ENCODE results near the gene CCN2. TPM values are rescaled to one million over a fixed set of nuclear protein-coding genes. Genes with fewer than 3 reads are reported as not detected.

The CCN2 gene
- total RNA-seq, 1 experiment from 2014 or later = 3.1 TPM

GRCh38 chr6:131979515-131980337, 28.6 kb upstream of the CCN2 start:
- H3K4me3 ChIP-seq (replicated peaks in 1 of 2; ENCODE audit: low read depth in 1 of 2, low read length in 2 of 2) = no peak overlapping the region
- H3K4me2 ChIP-seq (ENCODE audit: low read length) = no peak overlapping the region
- TF ChIP-seq POLR2A (IDR thresholded peaks at IDR 0.05; ENCODE audit: borderline replicate concordance, extremely low read depth, insufficient read depth, insufficient read length) (no peak), SRF (IDR thresholded peaks at IDR 0.05; ENCODE audit: low read depth) (no peak), CTCF (IDR thresholded peaks at IDR 0.05 in 2 of 3, conservative IDR thresholded peaks at IDR 0.05 in 1 of 3; ENCODE audit: borderline replicate concordance in 1 of 3, insufficient read depth in 1 of 3, low read depth in 2 of 3, low read length in 2 of 3) (no peak), CEBPB (IDR thresholded peaks at IDR 0.05; ENCODE audit: low read depth) (no peak), FOSL1 (IDR thresholded peaks at IDR 0.05; ENCODE audit: low read depth) (no peak), ZBTB33 (IDR thresholded peaks at IDR 0.05; ENCODE audit: extremely low read depth, insufficient replicate concordance, low read length) (no peak), REST (IDR thresholded peaks at IDR 0.05; ENCODE audit: low read depth) (no peak), POLR2AphosphoS5 (IDR thresholded peaks at IDR 0.05; ENCODE audit: low read depth, low read length) (no peak), ELF1 (IDR thresholded peaks at IDR 0.05; ENCODE audit: borderline replicate concordance, low read depth) (no peak), CBX3 (IDR thresholded peaks at IDR 0.05; ENCODE audit: low read depth) (no peak), RAD21 (IDR thresholded peaks at IDR 0.05; ENCODE audit: low read depth) (no peak), SP1 (IDR thresholded peaks at IDR 0.05; ENCODE audit: low read depth) (no peak), YY1 (IDR thresholded peaks at IDR 0.05; ENCODE audit: extremely low read depth, insufficient replicate concordance, low read depth, low read length) (no peak), EZH2phosphoT487 (IDR thresholded peaks at IDR 0.05; ENCODE audit: borderline replicate concordance) (no peak), TCF7L2 (IDR thresholded peaks at IDR 0.05; ENCODE audit: borderline replicate concordance, extremely low read depth, insufficient read depth, insufficient read length) (no peak), SIN3A (IDR thresholded peaks at IDR 0.05; ENCODE audit: low read depth) (no peak), ZNF274 (IDR thresholded peaks at IDR 0.05; ENCODE audit: low read depth, low read length) (no peak)
- H3K36me3 ChIP-seq (ENCODE audit: control insufficient read depth in 1 of 2, insufficient read depth in 2 of 2, low read length in 2 of 2) = no peaks in the 10 kb centered on the region
- ChIA-PET CTCF (no interaction called here), RAD21 (ENCODE audit: low non-redundant PET in 1 of 2, low total read pairs in 2 of 2, uncharacterized antibody in 2 of 2, unreplicated experiment in 2 of 2) (no interaction called here), POLR2A (no interaction called here)
- intact Hi-C loops (cut with micrococcal nuclease) = no loop called here
- no peak for ATAC-seq
- H3K9me2 ChIP-seq (ENCODE audit: insufficient read depth) = no peaks in the 10 kb centered on the region
- H2AFZ ChIP-seq (ENCODE audit: low read depth, low read length, poor library complexity, severe bottlenecking) = no peak overlapping the region
- no peaks in the 10 kb centered on the region for H3K9me3 ChIP-seq (ENCODE audit: control insufficient read depth in 1 of 2, insufficient read depth in 1 of 2, low read depth in 1 of 2, low read length in 2 of 2)
- H3K4me1 ChIP-seq (ENCODE audit: control insufficient read depth in 1 of 2, insufficient read depth in 2 of 2, low read length in 2 of 2) = no peaks in the 10 kb centered on the region
- no TSS peak for BruUV-seq (replicated peaks)
- no peak overlapping the region for H3K9ac ChIP-seq (ENCODE audit: low read length)
- no peak for DNase-seq (ENCODE audit: low read depth, low spot score)
- H3K27me3 ChIP-seq (ENCODE audit: insufficient read depth, low read length) = no peaks in the 10 kb centered on the region
- no peak overlapping the region for H3K27ac ChIP-seq (ENCODE audit: low read depth, low read length)
- H3K79me2 ChIP-seq (ENCODE audit: insufficient read depth, low read length) = no peaks in the 10 kb centered on the region
- no peaks in the 10 kb centered on the region for H4K20me1 ChIP-seq (ENCODE audit: insufficient read depth)
